Smooth muscle cell (in vitro differentiated cells): ENCODE data around the gene CTNNA2. TPM values are rescaled to one million over a fixed set of nuclear protein-coding genes. Genes with fewer than 3 reads are reported as not detected.

Source experiments
- DNase-seq: peaks from one replicate; lab custom pipeline; 2025; ENCODE audit not compliant: unreplicated experiment; lab: John Stamatoyannopoulos, UW
- H2AFZ ChIP-seq: fragments of 200-600 bp; sonication (generic); 2 replicates; pipeline ENCODE4 v1.6.0; 2016; ENCODE audit warnings: antibody characterized with exemption, low read depth, mild to moderate bottlenecking
- H3F3A ChIP-seq: fragments of 200-600 bp; sonication (generic); 2 replicates; pipeline ENCODE4 v1.6.0; 2017; ENCODE audit warnings: antibody characterized with exemption, low read depth
- H3K27ac ChIP-seq: fragments of 200-600 bp; sonication (generic); 2 replicates; pipeline ENCODE4 v1.5.1; 2016; ENCODE audit warnings: low read depth, mild to moderate bottlenecking
- H3K27me3 ChIP-seq: fragments of 200-600 bp; sonication (generic); 2 replicates; pipeline ENCODE4 v1.6.1; 2016; ENCODE audit warnings: low read depth, mild to moderate bottlenecking
- H3K36me3 ChIP-seq: fragments of 200-600 bp; sonication (generic); 2 replicates; pipeline ENCODE4 v1.5.1; 2016; ENCODE audit warnings: low read depth
- H3K4me1 ChIP-seq: fragments of 200-600 bp; sonication (generic); 2 replicates; pipeline ENCODE4 v1.5.1; 2016; ENCODE audit warnings: low read depth
- H3K4me2 ChIP-seq: fragments of 200-600 bp; sonication (generic); 2 replicates; pipeline ENCODE4 v1.6.0; 2016; ENCODE audit warnings: mild to moderate bottlenecking
- H3K4me3 ChIP-seq: fragments of 200-600 bp; sonication (generic); 2 replicates; pipeline ENCODE4 v1.5.1; 2016; ENCODE audit warnings: mild to moderate bottlenecking
- H3K79me2 ChIP-seq: fragments of 200-600 bp; sonication (generic); 2 replicates; pipeline ENCODE4 v1.6.0; 2016; ENCODE audit warnings: low read depth, mild to moderate bottlenecking
- H3K9ac ChIP-seq: fragments of 200-600 bp; sonication (generic); 2 replicates; pipeline ENCODE4 v1.6.0; 2016; ENCODE audit warnings: low read depth
- H3K9me3 ChIP-seq: fragments of 200-600 bp; sonication (generic); replicated peaks from 2 replicates; pipeline ENCODE4 v1.5.1; 2016; ENCODE audit warnings: low read depth
- H4K20me1 ChIP-seq: fragments of 200-600 bp; sonication (generic); 2 replicates; pipeline ENCODE4 v1.6.0; 2016; ENCODE audit warnings: low read depth
- CTCF ChIP-seq: fragments of 200-600 bp; sonication (generic); IDR thresholded peaks from 2 replicates; pipeline ENCODE4 v1.5.1; 2017; ENCODE audit warnings: borderline replicate concordance, mild to moderate bottlenecking, antibody characterized with exemption; ENCODE audit not compliant: insufficient read depth, poor library complexity, severe bottlenecking
- WGBS: methylation state at CpG from one replicate; pipeline ENCODE4 v1.1.7; 2016; ENCODE audit warnings: low lambda C conversion rate; 5-methylcytosine and 5-hydroxymethylcytosine counted together
- polyA plus RNA-seq: library from polyadenylated mRNA; unstranded; fragments of >200 nt; fragmentation: Nextera tagmentation; extraction: Ambion mirVana; gene quantifications from 2 replicates; pipeline ENCODE4 v1.2.1, GENCODE V29; 2016
- total RNA-seq: library from RNA; depleted of rRNA; stranded (reverse); fragments of >200 nt; gene quantifications from 2 replicates; pipeline ENCODE4 v1.2.3, GENCODE V29; 2014

CTNNA2 gene
- total and polyA plus RNA-seq, 2 experiments from 2014 or later, result not detected

DNA sequence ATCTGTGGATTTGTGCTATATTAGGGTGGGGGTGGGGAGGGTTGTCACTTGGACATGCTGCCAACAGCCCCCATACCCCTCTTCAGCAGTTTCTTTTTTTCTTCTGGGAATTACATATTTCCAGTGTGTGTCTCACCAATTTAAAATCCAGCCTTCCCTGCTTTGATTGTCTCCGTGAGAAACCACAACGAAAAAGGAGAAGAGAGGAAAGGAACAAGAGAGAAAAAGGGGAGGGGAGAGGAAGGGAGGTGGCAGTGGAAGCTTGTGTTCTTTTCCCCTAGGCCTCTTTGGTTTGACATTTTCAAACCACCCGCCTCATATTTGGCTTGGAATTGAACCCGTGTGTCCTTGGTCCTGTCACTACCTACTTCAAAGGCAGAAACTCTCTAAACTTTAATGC is 860 bp downstream of the CTNNA2 start:
- H3K27ac ChIP-seq, result no peak overlapping the region
- H3K9ac ChIP-seq, result no peak overlapping the region
- H3F3A ChIP-seq, result no peaks in the 10 kb centered on the region
- 61% methylated on average over 4 of the region's 4 CpGs for WGBS
- H3K4me1 ChIP-seq, result peaks cover 24% of the 10 kb centered on the region
- peaks cover 37% of the 10 kb centered on the region for H3K27me3 ChIP-seq
- no peaks in the 10 kb centered on the region for H3K36me3 ChIP-seq
- no peak overlapping the region for H3K4me2 ChIP-seq
- TF ChIP-seq CTCF, result no peak
- no peak overlapping the region for H3K4me3 ChIP-seq
- H3K9me3 ChIP-seq, result no peaks in the 10 kb centered on the region
- H2AFZ ChIP-seq, result no peak overlapping the region
- H4K20me1 ChIP-seq, result no peaks in the 10 kb centered on the region
- DNase-seq, result no peak
- no peaks in the 10 kb centered on the region for H3K79me2 ChIP-seq

DNA sequence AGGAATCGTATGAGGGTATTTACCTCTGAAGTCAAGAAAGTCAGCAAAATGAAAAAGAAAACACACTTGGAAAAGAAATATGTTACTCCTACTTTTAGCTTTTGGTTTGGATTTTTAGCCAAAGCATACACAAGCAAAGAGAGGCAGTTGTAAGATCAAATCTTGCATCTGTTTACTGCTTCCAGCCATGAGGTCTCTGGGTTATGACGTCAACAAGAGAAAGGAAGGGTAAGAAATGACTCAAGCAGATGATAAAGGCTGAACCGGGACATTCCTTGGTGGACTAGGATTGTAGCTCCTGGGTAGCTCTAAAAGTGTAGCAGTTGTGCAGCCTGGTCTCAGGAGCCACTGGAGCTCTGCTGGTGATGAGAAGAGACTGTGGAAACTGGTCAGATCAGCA is 16.8 kb downstream of the CTNNA2 start:
- Histone ChIP-seq H3K4me1 (no peaks in the 10 kb centered on the region), H3K4me3 (no peak overlapping the region), H2AFZ (no peak overlapping the region), H3K9me3 (no peaks in the 10 kb centered on the region), H3F3A (no peaks in the 10 kb centered on the region), H3K27ac (no peak overlapping the region), H3K9ac (no peak overlapping the region), H3K4me2 (no peak overlapping the region), H3K36me3 (no peaks in the 10 kb centered on the region), H4K20me1 (no peaks in the 10 kb centered on the region), H3K27me3 (no peaks in the 10 kb centered on the region), H3K79me2 (no peaks in the 10 kb centered on the region)
- no peak for DNase-seq
- no peak for TF ChIP-seq CTCF
- 59% methylated on average over 3 of the region's 3 CpGs for WGBS

DNA sequence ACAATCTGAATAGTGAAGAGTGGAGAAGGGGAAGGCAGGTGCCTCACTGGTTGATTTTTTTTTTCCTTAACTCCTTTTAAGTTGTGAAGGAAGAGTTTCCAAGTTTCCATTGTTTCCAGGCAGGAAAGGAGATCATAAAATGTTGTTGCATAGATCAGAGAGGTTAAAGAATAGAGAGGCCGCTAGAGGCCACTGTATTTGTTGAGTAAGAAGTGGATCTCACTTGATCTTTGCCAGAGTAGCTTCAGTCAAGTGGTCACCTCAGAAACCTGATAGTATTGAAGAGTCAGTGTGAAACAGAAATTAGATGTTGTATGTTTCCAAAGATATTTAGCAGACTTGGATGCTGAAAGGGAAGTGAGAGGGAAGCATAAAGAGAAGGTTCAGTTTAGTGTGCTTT is 17.6 kb downstream of the CTNNA2 start:
- Histone ChIP-seq H3K4me1 (no peaks in the 10 kb centered on the region), H3K27ac (no peak overlapping the region), H3K27me3 (no peaks in the 10 kb centered on the region), H3K4me2 (no peak overlapping the region), H4K20me1 (no peaks in the 10 kb centered on the region), H3K79me2 (no peaks in the 10 kb centered on the region), H3K36me3 (no peaks in the 10 kb centered on the region), H3K9ac (no peak overlapping the region), H3K4me3 (no peak overlapping the region), H2AFZ (no peak overlapping the region), H3K9me3 (no peaks in the 10 kb centered on the region), H3F3A (no peaks in the 10 kb centered on the region)
- no peak for DNase-seq
- WGBS, result 17% methylated on average over 1 of the region's 1 CpG
- TF ChIP-seq CTCF, result peak; percentile 22

DNA sequence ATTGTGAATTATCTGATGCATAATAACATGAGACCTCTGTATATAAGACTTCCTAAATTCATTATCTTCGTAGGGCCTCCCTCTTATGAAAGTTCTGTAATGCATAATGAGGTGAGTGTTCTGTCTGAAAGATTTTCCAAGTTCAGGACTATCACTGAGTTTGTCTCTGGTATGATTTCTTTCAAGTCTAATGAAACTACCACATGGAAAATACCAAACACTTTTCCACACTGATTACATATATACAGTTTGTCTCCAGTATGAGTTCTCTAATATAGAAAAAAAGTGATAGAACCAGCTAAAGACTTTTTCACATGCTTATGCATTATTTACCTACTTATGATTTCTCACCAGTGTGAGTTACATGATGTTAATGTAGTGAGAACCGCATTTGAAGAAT is 34.7 kb downstream of the CTNNA2 start:
- no peak overlapping the region for H2AFZ ChIP-seq
- no peaks in the 10 kb centered on the region for H4K20me1 ChIP-seq
- H3K9ac ChIP-seq, result no peak overlapping the region
- no peaks in the 10 kb centered on the region for H3K4me1 ChIP-seq
- 82% methylated on average over 2 of the region's 2 CpGs for WGBS
- no peak for TF ChIP-seq CTCF
- no peak overlapping the region for H3K27ac ChIP-seq
- H3K9me3 ChIP-seq, result peaks cover 4% of the 10 kb centered on the region
- H3K36me3 ChIP-seq, result no peaks in the 10 kb centered on the region
- no peaks in the 10 kb centered on the region for H3K27me3 ChIP-seq
- no peak for DNase-seq
- H3F3A ChIP-seq, result no peaks in the 10 kb centered on the region
- H3K79me2 ChIP-seq, result no peaks in the 10 kb centered on the region
- no peak overlapping the region for H3K4me2 ChIP-seq
- no peak overlapping the region for H3K4me3 ChIP-seq
